Vagina (tissue), 2 donors: ENCODE data around the gene AAMDC.
"Not testable (repeated sequence)": the region's sequence is repeated elsewhere in the genome, so short reads cannot be mapped to it uniquely, and the experiment has no call there.

Source experiments
- CTCF ChIP-seq, 3 experiments: fragments of 450-650 bp in 2 of 3; fragments of 200-600 bp in 1 of 3; sonication (generic) in 1 of 3; IDR thresholded peaks; one replicate each; pipeline ENCODE4 v1.5.1; 2017 to 2019; ENCODE audit warnings: antibody characterized with exemption in 3 of 3, mild to moderate bottlenecking in 2 of 3, moderate library complexity in 2 of 3
- POLR2AphosphoS5 ChIP-seq, 2 donors: sonication (generic); formaldehyde crosslinking; IDR thresholded peaks; one replicate each; pipeline ENCODE4 v1.9.0; 2017; ENCODE audit warnings: antibody characterized with exemption in 2 of 2, mild to moderate bottlenecking in 2 of 2, low read depth in 1 of 2; ENCODE audit not compliant: insufficient read depth in 1 of 2

DNA sequence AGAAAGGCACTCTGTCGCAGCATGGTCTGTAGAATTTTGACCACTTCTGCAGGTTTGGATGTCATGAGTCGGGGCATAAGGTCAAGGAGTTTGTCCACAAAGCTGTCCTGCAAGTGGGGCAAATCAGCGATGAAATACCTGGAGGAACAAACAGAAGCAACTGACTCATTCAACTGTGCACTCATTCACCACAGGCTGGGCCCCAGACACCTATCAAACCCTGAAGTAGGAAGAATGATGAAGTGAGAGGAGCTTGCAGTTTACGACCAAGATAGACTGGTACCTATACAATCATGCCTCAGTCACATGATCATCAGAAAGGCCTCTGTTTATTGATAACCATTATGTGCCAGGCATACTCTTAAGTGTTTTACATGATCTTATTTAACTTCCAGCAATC lies 70.8 kb downstream of the AAMDC start:
- not testable (repeated sequence) for TF ChIP-seq CTCF (IDR thresholded peaks at IDR 0.05); POLR2AphosphoS5 (IDR thresholded peaks at IDR 0.05; ENCODE audit: insufficient read depth in 1 of 2, low read depth in 1 of 2)
